Parathyroid adenoma (tissue), 2 donors: ENCODE data around the gene C2orf76.

Experiments
- H2AFZ ChIP-seq: fragments of 300-600 bp; sonication (generic); one replicate; pipeline ENCODE4 v1.7.0; 2017; ENCODE audit warnings: antibody characterized with exemption, mild to moderate bottlenecking
- H3K27ac ChIP-seq: fragments of 300-600 bp; sonication (generic); one replicate; pipeline ENCODE4 v1.7.0; 2017
- H3K27me3 ChIP-seq: fragments of 300-600 bp; sonication (generic); one replicate; pipeline ENCODE4 v1.7.0; 2017; ENCODE audit warnings: low read length; ENCODE audit not compliant: control insufficient read depth, insufficient read depth
- H3K36me3 ChIP-seq: fragments of 300-600 bp; sonication (generic); one replicate; pipeline ENCODE4 v1.7.0; 2017; ENCODE audit warnings: low read length; ENCODE audit not compliant: control insufficient read depth, insufficient read depth
- H3K4me1 ChIP-seq: fragments of 300-600 bp; sonication (generic); one replicate; pipeline ENCODE4 v1.7.0; 2017; ENCODE audit warnings: control low read depth
- H3K4me2 ChIP-seq: fragments of 300-600 bp; sonication (generic); one replicate; pipeline ENCODE4 v1.7.0; 2017; ENCODE audit warnings: low read length
- H3K4me3 ChIP-seq: fragments of 300-600 bp; sonication (generic); one replicate; pipeline ENCODE4 v1.7.0; 2017; ENCODE audit warnings: low read depth, low read length
- H3K79me2 ChIP-seq: fragments of 300-600 bp; sonication (generic); one replicate; pipeline ENCODE4 v1.7.0; 2017; ENCODE audit warnings: control low read depth
- H3K9ac ChIP-seq: fragments of 300-600 bp; sonication (generic); one replicate; pipeline ENCODE4 v1.7.0; 2017; ENCODE audit warnings: mild to moderate bottlenecking
- H3K9me3 ChIP-seq: fragments of 300-600 bp; sonication (generic); one replicate; pipeline ENCODE4 v1.7.0; 2017; ENCODE audit warnings: low read length; ENCODE audit not compliant: control insufficient read depth
- CTCF ChIP-seq: fragments of 300-600 bp; sonication (generic); IDR thresholded peaks from one replicate; pipeline ENCODE4 v1.7.0; 2017; ENCODE audit warnings: antibody characterized with exemption, mild to moderate bottlenecking
- donor health status: primary hyperparathyroidism.

C2orf76 gene

GRCh38 chr2:119290859-119291587 lies 75.6 kb downstream of the C2orf76 start:
- Histone ChIP-seq H3K4me2 (peak overlapping the region; percentile 36), H3K27ac (peak overlapping the region; percentile 94), H3K4me3 (no peak overlapping the region)

GRCh38 chr2:119289642-119290041 lies 77.0 kb downstream of the C2orf76 start:
- Histone ChIP-seq H3K36me3 (no peaks in the 10 kb centered on the region), H3K9me3 (no peaks in the 10 kb centered on the region), H3K79me2 (no peaks in the 10 kb centered on the region), H2AFZ (no peak overlapping the region), H3K4me2 (no peak overlapping the region), H3K27me3 (no peaks in the 10 kb centered on the region), H3K4me3 (no peak overlapping the region), H3K4me1 (peaks cover 34% of the 10 kb centered on the region), H3K27ac (no peak overlapping the region), H3K9ac (no peak overlapping the region)
- no peak for TF ChIP-seq CTCF

More at GRCh38 chr2:119290859-119291587, 75.6 kb downstream of the C2orf76 start:
- Histone ChIP-seq H3K79me2 (no peaks in the 10 kb centered on the region), H3K4me1 (peaks cover 43% of the 10 kb centered on the region), H3K9ac (no peak overlapping the region), H3K9me3 (no peaks in the 10 kb centered on the region), H3K36me3 (no peaks in the 10 kb centered on the region), H2AFZ (peak overlapping the region; percentile 74), H3K27me3 (no peaks in the 10 kb centered on the region)
- TF ChIP-seq CTCF: peak; percentile 95

DNA sequence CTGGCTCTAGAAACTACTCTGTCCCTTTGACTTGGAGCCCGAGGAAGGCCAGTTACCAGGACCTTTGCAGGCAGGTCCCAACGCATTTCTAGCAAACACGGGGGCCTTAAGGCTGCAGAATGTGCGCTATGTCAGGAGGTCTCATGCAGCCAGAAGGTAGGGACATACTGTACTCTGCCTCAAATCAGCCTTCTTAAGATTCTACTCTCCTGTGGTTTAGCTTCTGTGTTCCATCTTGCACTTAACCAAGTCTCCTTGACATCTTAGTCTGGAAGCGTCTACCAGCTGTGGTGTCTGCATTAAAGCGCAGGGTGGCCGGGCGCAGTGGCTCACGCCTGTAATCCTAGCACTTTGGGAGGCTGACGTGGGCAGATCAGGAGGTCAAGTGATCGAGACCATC lies 77.5 kb downstream of the C2orf76 start:
- Histone ChIP-seq H3K79me2 (no peaks in the 10 kb centered on the region), H3K27me3 (no peaks in the 10 kb centered on the region), H3K9ac (no peak overlapping the region), H2AFZ (no peak overlapping the region), H3K4me2 (no peak overlapping the region), H3K36me3 (no peaks in the 10 kb centered on the region), H3K27ac (no peak overlapping the region), H3K4me1 (peaks cover 33% of the 10 kb centered on the region), H3K9me3 (no peaks in the 10 kb centered on the region), H3K4me3 (no peak overlapping the region)
- TF ChIP-seq CTCF: no peak

DNA sequence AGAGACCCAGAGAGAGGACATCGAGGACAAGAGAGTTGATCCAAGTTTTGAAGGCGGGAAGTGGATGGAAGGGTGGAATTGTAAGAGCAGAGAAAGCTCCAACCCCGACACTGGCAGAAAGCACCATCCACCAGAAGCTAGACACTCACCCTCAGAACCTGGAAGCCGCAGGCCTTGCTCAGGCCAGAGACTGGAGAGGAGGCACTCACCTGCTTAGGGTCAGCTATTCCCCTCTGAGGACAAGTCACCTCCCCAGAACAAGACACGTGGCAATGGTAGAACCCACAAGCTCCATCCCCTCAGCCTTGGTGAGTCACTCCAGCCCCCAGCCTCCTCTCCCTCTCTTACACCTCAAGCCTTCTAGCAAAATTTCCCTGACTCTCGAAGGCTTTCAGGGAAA lies 78.1 kb downstream of the C2orf76 start:
- H3K27ac ChIP-seq: no peak overlapping the region
- TF ChIP-seq CTCF: no peak
- no peaks in the 10 kb centered on the region for H3K79me2 ChIP-seq
- no peak overlapping the region for H2AFZ ChIP-seq
- peaks cover 35% of the 10 kb centered on the region for H3K4me1 ChIP-seq
- no peak overlapping the region for H3K4me2 ChIP-seq
- H3K27me3 ChIP-seq: no peaks in the 10 kb centered on the region
- H3K4me3 ChIP-seq: no peak overlapping the region
- H3K36me3 ChIP-seq: no peaks in the 10 kb centered on the region
- no peak overlapping the region for H3K9ac ChIP-seq
- no peaks in the 10 kb centered on the region for H3K9me3 ChIP-seq

- Histone ChIP-seq H3K4me2 (no peak overlapping the region), H3K27me3 (no peaks in the 10 kb centered on the region), H3K9me3 (no peaks in the 10 kb centered on the region), H3K4me1 (peaks cover 16% of the 10 kb centered on the region), H3K79me2 (no peaks in the 10 kb centered on the region), H3K9ac (no peak overlapping the region), H2AFZ (no peak overlapping the region), H3K36me3 (no peaks in the 10 kb centered on the region), H3K4me3 (no peak overlapping the region), H3K27ac (no peak overlapping the region)
- no peak for TF ChIP-seq CTCF
Measured at GRCh38 chr2:119286661-119287060, 80.0 kb downstream of the C2orf76 start.
